ENCODE results near the gene CDCP2. TPM values are rescaled to one million over a fixed set of nuclear protein-coding genes. Genes with fewer than 3 reads are reported as not detected.
A peak's percentile ranks its signal among the peaks of the same experiment; 100 is the strongest.

Gene CDCP2
- total RNA-seq, 1 donor, result not detected

- no peaks in the 10 kb centered on the region for H3K79me2 ChIP-seq (ENCODE audit: insufficient read depth, low read length)
These were observed 34.8 kb downstream of the CDCP2 start for GRCh38 chr1:54117815-54118563.

GRCh38 chr1:54115520-54115919 is 37.3 kb downstream of the CDCP2 start:
- H2AFZ ChIP-seq (ENCODE audit: low read length), result no peak overlapping the region
- H3K4me3 ChIP-seq (ENCODE audit: insufficient read depth, low read length), result no peak overlapping the region
- peak; percentile 64 for DNase-seq (ENCODE audit: insufficient read length, low spot score, missing footprints)
- H4K20me1 ChIP-seq (ENCODE audit: insufficient read depth, low read length), result no peaks in the 10 kb centered on the region
- H3K36me3 ChIP-seq (ENCODE audit: insufficient read depth, low read length), result no peaks in the 10 kb centered on the region
- no peak overlapping the region for H3K4me2 ChIP-seq (ENCODE audit: insufficient read depth, low read length)
- TF ChIP-seq CTCF (IDR thresholded peaks at IDR 0.05; ENCODE audit: extremely low read depth, low read depth, low read length), result no peak
- H3K4me1 ChIP-seq (ENCODE audit: insufficient read depth, low read length), result peaks cover 12% of the 10 kb centered on the region
- no peaks in the 10 kb centered on the region for H3K79me2 ChIP-seq (ENCODE audit: insufficient read depth, low read length)
- H3K27ac ChIP-seq (ENCODE audit: low read depth, low read length), result no peak overlapping the region
- no peaks in the 10 kb centered on the region for H3K27me3 ChIP-seq (ENCODE audit: insufficient read depth, low read length)
- no peaks in the 10 kb centered on the region for H3K9me3 ChIP-seq (ENCODE audit: low read depth, low read length)

More at GRCh38 chr1:54117815-54118563, 34.8 kb downstream of the CDCP2 start:
- TF ChIP-seq CTCF (IDR thresholded peaks at IDR 0.05; ENCODE audit: extremely low read depth, low read depth, low read length), result no peak
- DNase-seq (ENCODE audit: insufficient read length, low spot score, missing footprints), result peak; percentile 84
- Histone ChIP-seq H3K4me2 (ENCODE audit: insufficient read depth, low read length) (peak overlapping the region; percentile 63), H3K27me3 (ENCODE audit: insufficient read depth, low read length) (no peaks in the 10 kb centered on the region), H3K27ac (ENCODE audit: low read depth, low read length) (peak overlapping the region; percentile 83), H3K36me3 (ENCODE audit: insufficient read depth, low read length) (no peaks in the 10 kb centered on the region), H2AFZ (ENCODE audit: low read length) (peak overlapping the region; percentile 76), H4K20me1 (ENCODE audit: insufficient read depth, low read length) (no peaks in the 10 kb centered on the region), H3K9me3 (ENCODE audit: low read depth, low read length) (no peaks in the 10 kb centered on the region), H3K4me3 (ENCODE audit: insufficient read depth, low read length) (no peak overlapping the region), H3K4me1 (ENCODE audit: insufficient read depth, low read length) (peaks cover 21% of the 10 kb centered on the region)

GRCh38 chr1:54114955-54115354 is 37.8 kb downstream of the CDCP2 start:
- H3K4me3 ChIP-seq (ENCODE audit: insufficient read depth, low read length), result no peak overlapping the region
- no peaks in the 10 kb centered on the region for H3K79me2 ChIP-seq (ENCODE audit: insufficient read depth, low read length)

More at GRCh38 chr1:54114955-54115354, 37.8 kb downstream of the CDCP2 start:
- no peak for DNase-seq (ENCODE audit: insufficient read length, low spot score, missing footprints)
- H3K27ac ChIP-seq (ENCODE audit: low read depth, low read length), result no peak overlapping the region
- peak overlapping the region; percentile 38 for H2AFZ ChIP-seq (ENCODE audit: low read length)
- H3K4me2 ChIP-seq (ENCODE audit: insufficient read depth, low read length), result no peak overlapping the region
- H3K27me3 ChIP-seq (ENCODE audit: insufficient read depth, low read length), result no peaks in the 10 kb centered on the region
- TF ChIP-seq CTCF (IDR thresholded peaks at IDR 0.05; ENCODE audit: extremely low read depth, low read depth, low read length), result no peak
- H4K20me1 ChIP-seq (ENCODE audit: insufficient read depth, low read length), result no peaks in the 10 kb centered on the region
- peaks cover 12% of the 10 kb centered on the region for H3K4me1 ChIP-seq (ENCODE audit: insufficient read depth, low read length)
- no peaks in the 10 kb centered on the region for H3K36me3 ChIP-seq (ENCODE audit: insufficient read depth, low read length)
- no peaks in the 10 kb centered on the region for H3K9me3 ChIP-seq (ENCODE audit: low read depth, low read length)

Data from osteoblast (primary cell).